Panc1 (cell line): ENCODE measurements around the gene DPEP1. TPM values are rescaled to one million over a fixed set of nuclear protein-coding genes. Genes with fewer than 3 reads are reported as not detected.

Experiments
- ATAC-seq: fragments of 200-7000 bp; cut with Tn5 transposase; 2 replicates; pipeline ENCODE4 v1.9.1; 2020; ENCODE audit warnings: mild to moderate bottlenecking, moderate library complexity
- BruUV-seq: library from RNA; stranded (reverse); fragments of 400-500 nt; replicated peaks from 2 replicates; lab custom pipeline; 2021; lab: Mats Ljungman, UMichigan
- CTCF ChIA-PET: fragments of 300-600 bp; sonication (Branson Sonifier 250); formaldehyde crosslinking; loops from one replicate; lab custom pipeline; 2022; ENCODE audit warnings: antibody characterized with exemption; lab: Charles Lee
- POLR2A ChIA-PET: fragments of 300-600 bp; sonication (Branson Sonifier 250); formaldehyde crosslinking; loops from one replicate; lab custom pipeline; 2022; ENCODE audit warnings: antibody characterized with exemption; lab: Charles Lee
- DNase-seq: peaks from one replicate; pipeline ENCODE4 v3.0.0-alpha.2; 2010; ENCODE audit warnings: low read depth, low spot score
- H3K27ac ChIP-seq: 2 replicates; pipeline ENCODE4 v1.5.1; 2011; ENCODE audit warnings: mild to moderate bottlenecking, low read length, inconsistent platforms
- H3K27me3 ChIP-seq: fragments of 200-500 bp; sonication (Bioruptor generic); 2 replicates; pipeline ENCODE4 v1.6.0; 2014; ENCODE audit warnings: low read length, inconsistent platforms; ENCODE audit not compliant: control insufficient read depth, insufficient read depth
- H3K36me3 ChIP-seq: fragments of 200-500 bp; sonication (Bioruptor generic); 2 replicates; pipeline ENCODE4 v1.5.1; 2014; ENCODE audit warnings: inconsistent platforms, mild to moderate bottlenecking, low read length, moderate library complexity; ENCODE audit not compliant: control insufficient read depth, insufficient read depth
- H3K4me1 ChIP-seq: 2 replicates; pipeline ENCODE4 v1.5.1; 2011; ENCODE audit warnings: inconsistent platforms, mild to moderate bottlenecking, low read length, moderate library complexity; ENCODE audit not compliant: control insufficient read depth, insufficient read depth
- H3K4me3 ChIP-seq, 2 experiments: 2 replicates each; pipeline ENCODE4 v1.5.1; 2011 to 2012; ENCODE audit warnings: low read depth in 2 of 2, low read length in 2 of 2, mild to moderate bottlenecking in 2 of 2, inconsistent platforms in 1 of 2, moderate library complexity in 1 of 2
- H3K9me3 ChIP-seq: fragments of 200-500 bp; sonication (Bioruptor generic); 2 replicates; pipeline ENCODE4 v1.5.1; 2014; ENCODE audit warnings: low read depth, mild to moderate bottlenecking, inconsistent platforms, low read length, moderate library complexity; ENCODE audit not compliant: control insufficient read depth, insufficient read depth
- CTCF ChIP-seq: fragments of 450-650 bp; IDR thresholded peaks from 2 replicates; pipeline ENCODE4 v1.5.1; 2017; ENCODE audit warnings: mild to moderate bottlenecking
- POLR2AphosphoS5 ChIP-seq: IDR thresholded peaks from 2 replicates; pipeline ENCODE4 v1.6.1; 2012; ENCODE audit warnings: mild to moderate bottlenecking, low read depth, low read length, moderate library complexity
- REST ChIP-seq, 2 experiments: IDR thresholded peaks; 2 replicates each; pipeline ENCODE4 v1.6.1; 2011 to 2012; ENCODE audit warnings: low read depth in 2 of 2, control low read depth in 1 of 2, low read length in 1 of 2, mild to moderate bottlenecking in 1 of 2, moderate library complexity in 1 of 2; ENCODE audit not compliant: insufficient read depth in 1 of 2
- SIN3A ChIP-seq: IDR thresholded peaks from 2 replicates; pipeline ENCODE4 v1.6.1; 2012; ENCODE audit warnings: low read depth, mild to moderate bottlenecking, low read length, moderate library complexity, borderline replicate concordance; ENCODE audit not compliant: insufficient read depth
- TCF7L2 ChIP-seq: IDR thresholded peaks from 2 replicates; pipeline ENCODE4 v1.6.1; 2011; ENCODE audit warnings: mild to moderate bottlenecking, low read depth, low read length, inconsistent platforms
- in situ Hi-C: cut with HindIII; loops from 2 replicates; pipeline ENCODE4 v1.10.0; 2016; ENCODE audit warnings: low sequenced_read_pairs, low pct_unique_long_range_greater_than_20kb
- intact Hi-C: fragments of 100-400 bp; cut with micrococcal nuclease; formaldehyde crosslinking; loops from one replicate; pipeline ENCODE4 v1.10.0; 2022; ENCODE audit not compliant: unreplicated experiment
- total RNA-seq: library from RNA; stranded (reverse); gene quantifications from one replicate; pipeline ENCODE4 v1.2.1, GENCODE V29; 2021; ENCODE audit not compliant: unreplicated experiment

The DPEP1 gene
- total RNA-seq, 1 experiment from 2014 or later = 0.18 TPM

DNA sequence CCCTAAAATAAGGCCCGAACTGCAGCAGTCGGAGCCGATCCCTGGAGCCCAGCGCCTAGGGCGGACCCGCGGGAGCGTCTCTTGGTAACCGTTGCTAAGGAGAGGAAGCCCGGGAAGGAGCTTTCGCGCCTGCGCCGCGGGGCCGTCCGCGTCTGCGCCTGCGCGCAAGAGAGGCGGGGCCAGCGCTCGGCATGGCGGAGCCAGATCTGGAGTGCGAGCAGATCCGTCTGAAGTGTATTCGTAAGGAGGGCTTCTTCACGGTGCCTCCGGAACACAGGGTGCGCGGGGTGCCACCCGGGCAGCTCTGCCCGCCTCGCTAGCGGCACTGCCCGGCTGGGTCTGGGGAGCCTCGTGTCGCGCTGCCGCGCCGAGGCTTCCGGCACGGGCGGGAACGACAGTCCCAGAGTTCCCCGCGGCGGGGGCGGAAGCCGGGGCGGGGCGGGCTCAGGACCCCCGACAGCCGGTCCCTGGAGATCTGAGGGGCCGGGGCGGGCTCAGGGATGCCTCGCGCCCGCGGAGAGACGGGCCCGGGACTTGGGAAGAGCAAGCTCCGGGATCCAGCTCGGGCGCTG, 73.2 kb downstream of the DPEP1 start, which contains the start of gene CDK10:
CDK10 (plus strand) TSS at position 170 of the 572 bp plus-strand sequence; CDS start at position 192, 22 bp downstream.
- no peaks in the 10 kb centered on the region; the same call in 1 of the 2 replicates for H3K36me3 ChIP-seq
- CTCF ChIA-PET = interaction anchor here (0.7 kb wide), 1 partner anchor 20 kb away, joined by 3 read pairs; no protein-coding TSS in a partner anchor
- H3K4me3 ChIP-seq = peak within 1 kb of the TSS; percentile 74 to 78
- in situ Hi-C loops (no loop called here), intact Hi-C loops (no loop called here)
- no TSS peak for BruUV-seq
- H3K4me1 ChIP-seq = peaks cover 3% of the 10 kb centered on the region; the same call in 1 of the 2 replicates
- TF ChIP-seq CTCF (no peak), TCF7L2 (no peak), REST (IDR thresholded peaks at IDR 0.05; ENCODE audit: insufficient read depth in 1 of 2, low read depth in 2 of 2, low read length in 1 of 2) (no peak), POLR2AphosphoS5 (peak; percentile 87), SIN3A (peak; percentile 46; the same call in 1 of the 2 replicates)
- no peaks in the 10 kb centered on the region for H3K27me3 ChIP-seq
- peak; percentile 24 for DNase-seq
- peak; percentile 96 for ATAC-seq
- H3K9me3 ChIP-seq = no peaks in the 10 kb centered on the region
- POLR2A ChIA-PET = interaction anchor here (0.5 kb wide), 1 partner anchor 243 kb away, joined by 5 read pairs; no protein-coding TSS in a partner anchor
- H3K27ac ChIP-seq = peak within 1 kb of the TSS; percentile 82

GRCh38 chr16:89687092-89687940, 73.9 kb downstream of the DPEP1 start:
- ChIA-PET CTCF (interaction anchor here (0.7 kb wide), 1 partner anchor 21 kb away, joined by 3 read pairs; no protein-coding TSS in a partner anchor), POLR2A (interaction anchor here (0.5 kb wide), 1 partner anchor 244 kb away, joined by 5 read pairs; no protein-coding TSS in a partner anchor)
- Histone ChIP-seq H3K4me3 (peak overlapping the region; percentile 74 to 78), H3K27me3 (no peaks in the 10 kb centered on the region), H3K27ac (peak overlapping the region; percentile 82), H3K4me1 (peaks cover 3% of the 10 kb centered on the region; the same call in 1 of the 2 replicates), H3K9me3 (no peaks in the 10 kb centered on the region), H3K36me3 (no peaks in the 10 kb centered on the region; the same call in 1 of the 2 replicates)
- TSS peak; percentile 77 for BruUV-seq
- no peak for TF ChIP-seq TCF7L2
- intact Hi-C loops = no loop called here
- DNase-seq (no peak), ATAC-seq (peak; percentile 59)
- in situ Hi-C loops = no loop called here

Other genes with a start within 250 kb of the DPEP1 start
- gene ANKRD11, start 123.1 kb upstream of the DPEP1 start, total RNA-seq = 99.4 TPM
- 118 TPM for gene SPG7, start 105.2 kb upstream of the DPEP1 start, total RNA-seq
- gene RPL13, start 53.0 kb upstream of the DPEP1 start, total RNA-seq = 965 TPM
- gene CPNE7, start 37.9 kb upstream of the DPEP1 start, total RNA-seq = 32.7 TPM
- 98.0 TPM for gene CHMP1A, start 44.1 kb downstream of the DPEP1 start, total RNA-seq
- 18.3 TPM for gene SPATA33, start 44.2 kb downstream of the DPEP1 start, total RNA-seq
- 52.6 TPM for gene CDK10, start 73.0 kb downstream of the DPEP1 start, total RNA-seq
- 12.7 TPM for gene SPATA2L, start 88.1 kb downstream of the DPEP1 start, total RNA-seq
- gene VPS9D1, start 107.3 kb downstream of the DPEP1 start, total RNA-seq = 6.3 TPM
- 19.9 TPM for gene ZNF276, start 107.9 kb downstream of the DPEP1 start, total RNA-seq
- 56.8 TPM for gene FANCA, start 203.0 kb downstream of the DPEP1 start, total RNA-seq
- 21.7 TPM for gene SPIRE2, start 214.8 kb downstream of the DPEP1 start, total RNA-seq